HepG2 (cell line): ENCODE data around the gene RUNX3. TPM values are rescaled to one million over a fixed set of nuclear protein-coding genes. Genes with fewer than 3 reads are reported as not detected.

Experiments used
- DDIT3 ChIP-seq: sonication (generic); formaldehyde crosslinking; IDR thresholded peaks from 2 replicates; pipeline ENCODE4 v1.4.0; 2020; ENCODE audit warnings: mild to moderate bottlenecking, missing genetic modification reagents
- DRAP1 ChIP-seq: IDR thresholded peaks from 2 replicates; pipeline ENCODE4 v1.6.1; 2016; ENCODE audit warnings: missing genetic modification reagents, missing compliant biosample characterization
- GFI1 ChIP-seq: sonication (generic); formaldehyde crosslinking; IDR thresholded peaks from 2 replicates; pipeline ENCODE4 v1.5.0; 2020; ENCODE audit warnings: missing genetic modification reagents, mild to moderate bottlenecking, borderline replicate concordance
- HNRNPH1 ChIP-seq: fragments of 200-400 bp; formaldehyde crosslinking; optimal IDR thresholded peaks from 2 replicates; pipeline ENCODE3; 2017; ENCODE audit warnings: mild to moderate bottlenecking, low read depth, low read length
- IKZF4 ChIP-seq: sonication (generic); formaldehyde crosslinking; IDR thresholded peaks from 2 replicates; pipeline ENCODE4 v1.5.1; 2020; ENCODE audit warnings: borderline replicate concordance, mild to moderate bottlenecking, low read depth, missing genetic modification reagents; ENCODE audit errors: not compliant biosample characterization
- IRX3 ChIP-seq: sonication (generic); formaldehyde crosslinking; IDR thresholded peaks from 2 replicates; pipeline ENCODE4 v1.8.1; 2023; ENCODE audit warnings: mild to moderate bottlenecking, low read depth, missing genetic modification reagents, borderline replicate concordance
- KDM2A ChIP-seq: sonication (generic); formaldehyde crosslinking; IDR thresholded peaks from 2 replicates; pipeline ENCODE4 v1.4.0; 2020; ENCODE audit warnings: low read depth, missing genetic modification reagents, borderline replicate concordance
- MATR3 ChIP-seq: sonication (generic); formaldehyde crosslinking; IDR thresholded peaks from 2 replicates; pipeline ENCODE4 v1.4.0; 2020; ENCODE audit warnings: missing genetic modification reagents
- NFAT5 ChIP-seq: sonication (generic); formaldehyde crosslinking; IDR thresholded peaks from 2 replicates; pipeline ENCODE4 v1.4.0; 2020; ENCODE audit warnings: missing genetic modification reagents
- NFATC3 ChIP-seq: sonication (generic); formaldehyde crosslinking; IDR thresholded peaks from 2 replicates; pipeline ENCODE4 v1.5.1; 2020; ENCODE audit warnings: mild to moderate bottlenecking, missing genetic modification reagents
- NKX3-1 ChIP-seq: sonication (generic); formaldehyde crosslinking; IDR thresholded peaks from 2 replicates; pipeline ENCODE4 v1.5.0; 2020; ENCODE audit warnings: missing genetic modification reagents
- SKI ChIP-seq: fragments of 450-650 bp; IDR thresholded peaks from one replicate; pipeline ENCODE4 v1.6.1; 2018; ENCODE audit warnings: mild to moderate bottlenecking; ENCODE audit not compliant: partially characterized antibody
- SMYD3 ChIP-seq: sonication (generic); formaldehyde crosslinking; IDR thresholded peaks from 2 replicates; pipeline ENCODE4 v1.8.1; 2023; ENCODE audit warnings: mild to moderate bottlenecking, missing genetic modification reagents
- SP1 ChIP-seq, 2 experiments: fragments of 450-650 bp in 1 of 2; sonication (generic) in 1 of 2; formaldehyde crosslinking in 1 of 2; IDR thresholded peaks; 2 replicates each; pipeline versions ENCODE4 v1.4.0 to v1.6.1; 2016 to 2020; ENCODE audit warnings: missing genetic modification reagents in 1 of 2
- SRSF9 ChIP-seq: fragments of 200-400 bp; formaldehyde crosslinking; IDR thresholded peaks from 2 replicates; pipeline ENCODE4 v1.6.1; 2018; ENCODE audit warnings: borderline replicate concordance, mild to moderate bottlenecking, low read depth, low read length; ENCODE audit not compliant: insufficient read depth, poor library complexity, severe bottlenecking
- TAF1 ChIP-seq: sonication (generic); formaldehyde crosslinking; IDR thresholded peaks from 2 replicates; pipeline ENCODE4 v1.4.0; 2020; ENCODE audit warnings: missing genetic modification reagents
- TCF12 ChIP-seq, 2 experiments: fragments of 450-650 bp in 1 of 2; sonication (generic) in 1 of 2; formaldehyde crosslinking in 1 of 2; IDR thresholded peaks; 2 replicates each; pipeline versions ENCODE4 v1.6.1 to v1.8.0; 2017 to 2022; ENCODE audit warnings: antibody characterized with exemption in 1 of 2, mild to moderate bottlenecking in 1 of 2, missing genetic modification reagents in 1 of 2, moderate library complexity in 1 of 2
- TRIM24 ChIP-seq: sonication (generic); formaldehyde crosslinking; IDR thresholded peaks from 2 replicates; pipeline ENCODE4 v1.8.0; 2022; ENCODE audit warnings: mild to moderate bottlenecking, missing genetic modification reagents
- ZFP41 ChIP-seq: sonication (generic); formaldehyde crosslinking; IDR thresholded peaks from 2 replicates; pipeline ENCODE4 v1.4.0; 2020; ENCODE audit warnings: mild to moderate bottlenecking, missing genetic modification reagents, borderline replicate concordance
- ZFY ChIP-seq: sonication (generic); formaldehyde crosslinking; IDR thresholded peaks from 2 replicates; pipeline ENCODE4 v1.4.0; 2020; ENCODE audit warnings: missing genetic modification reagents
- ZKSCAN8 ChIP-seq: IDR thresholded peaks from 2 replicates; pipeline ENCODE4 v1.6.1; 2016; ENCODE audit warnings: borderline replicate concordance, missing genetic modification reagents, missing compliant biosample characterization
- ZNF30 ChIP-seq: sonication (generic); formaldehyde crosslinking; IDR thresholded peaks from 2 replicates; pipeline ENCODE4 v1.5.0; 2020; ENCODE audit warnings: mild to moderate bottlenecking, missing genetic modification reagents
- ZNF317 ChIP-seq: sonication (generic); formaldehyde crosslinking; IDR thresholded peaks from 2 replicates; pipeline ENCODE4 v1.5.0; 2020; ENCODE audit warnings: mild to moderate bottlenecking, missing genetic modification reagents
- ZNF441 ChIP-seq: sonication (generic); formaldehyde crosslinking; IDR thresholded peaks from 2 replicates; pipeline ENCODE4 v1.7.0; 2021; ENCODE audit warnings: missing genetic modification reagents, borderline replicate concordance
- ZNF580 ChIP-seq: IDR thresholded peaks from 2 replicates; pipeline ENCODE4 v1.6.1; 2016; ENCODE audit warnings: low read depth, borderline replicate concordance
- polyA plus RNA-seq, 8 experiments: library from polyadenylated mRNA; depleted of rRNA in 3 of 8; stranded (reverse) in 7 of 8; unstranded in 1 of 8; fragments of >200 nt; fragmentation: Illumina TruSeq in 4 of 8; extraction: Trizol in 4 of 8; gene quantifications; 2 replicates each; pipeline versions ENCODE4 v1.2.1 to v1.2.3, GENCODE V29; 2011 to 2016; ENCODE audit warnings: low read depth in 4 of 8, missing spikeins in 1 of 8, mixed read lengths in 1 of 8; ENCODE audit not compliant: insufficient read depth in 1 of 8
- total RNA-seq, 5 experiments: library from RNA; depleted of rRNA; stranded (reverse); fragments of >200 nt; fragmentation: Illumina TruSeq; extraction: Trizol; gene quantifications; 2 replicates each; pipeline ENCODE4 v1.2.3, GENCODE V29; 2016; ENCODE audit warnings: low read depth in 1 of 5

Gene RUNX3
- total and polyA plus RNA-seq, 2 of the 13 experiments (the other 11 are each of a cell fraction or from before 2014, with no cell fraction given) = 0.04 to 0.22 TPM

- TF ChIP-seq ZFY (CRISPR knock-in tag) (peak; percentile 38; the same call in 1 of the 2 replicates), SKI (no peak), NKX3-1 (CRISPR knock-in tag) (no peak), TCF12 (IDR thresholded peaks at IDR 0.05) (no peak), TCF12 (CRISPR knock-in tag; IDR thresholded peaks at IDR 0.05) (no peak), TRIM24 (no peak), NFATC3 (CRISPR knock-in tag) (no peak), ZKSCAN8 (CRISPR knock-in tag) (no peak), DRAP1 (CRISPR knock-in tag) (no peak), GFI1 (no peak), ZNF317 (no peak), ZNF580 (CRISPR knock-in tag) (no peak), ZNF30 (CRISPR knock-in tag) (no peak), IKZF4 (CRISPR knock-in tag) (no peak), KDM2A (CRISPR knock-in tag) (0 out of 2 replicates have a peak, but pooled peaks have one; percentile 24), ZNF441 (CRISPR knock-in tag) (no peak), IRX3 (CRISPR knock-in tag) (0 out of 2 replicates have a peak, but pooled peaks have one; percentile 1), SRSF9 (no peak), SP1 (IDR thresholded peaks at IDR 0.05) (no peak), SP1 (CRISPR knock-in tag; IDR thresholded peaks at IDR 0.05) (no peak), MATR3 (no peak), TAF1 (CRISPR knock-in tag) (no peak), HNRNPH1 (no peak), ZFP41 (CRISPR knock-in tag) (no peak), DDIT3 (CRISPR knock-in tag) (no peak), NFAT5 (CRISPR knock-in tag) (no peak), SMYD3 (no peak)
Observed at GRCh38 chr1:24932284-24932683, 2.2 kb upstream of the RUNX3 start (continued).
